ENCODE measurements around the gene GABRB3.

GABRB3 gene

GRCh38 chr15:26565542-26565941 lies 207.3 kb downstream of the GABRB3 start:
- Histone ChIP-seq H3K27me3 (ENCODE audit: insufficient read depth, low read length, poor library complexity, severe bottlenecking) (no peaks in the 10 kb centered on the region), H3K79me2 (ENCODE audit: insufficient read depth, low read length) (no peaks in the 10 kb centered on the region), H3K36me3 (ENCODE audit: insufficient read depth, low read length) (no peaks in the 10 kb centered on the region), H3K4me1 (ENCODE audit: insufficient read depth, low read length, poor library complexity, severe bottlenecking) (no peaks in the 10 kb centered on the region), H3K9ac (ENCODE audit: low read depth, low read length, poor library complexity, severe bottlenecking) (no peak overlapping the region), H3K9me3 (ENCODE audit: insufficient read depth, low read depth, low read length) (peaks cover 11% of the 10 kb centered on the region; the same call in 1 of the 2 replicates), H3F3A (ENCODE audit: low read depth) (no peaks in the 10 kb centered on the region), H4K20me1 (ENCODE audit: insufficient read depth, low read length, poor library complexity, severe bottlenecking) (no peaks in the 10 kb centered on the region), H2AFZ (ENCODE audit: low read length) (no peak overlapping the region), H3K4me2 (ENCODE audit: low read depth, low read length, poor library complexity, severe bottlenecking) (no peak overlapping the region), H3K9me2 (replicated peaks; ENCODE audit: low read depth, low read length) (no peaks in the 10 kb centered on the region), H3K4me3 (ENCODE audit: low read length, poor library complexity, severe bottlenecking) (no peak overlapping the region)
- TF ChIP-seq, protein P1, sequence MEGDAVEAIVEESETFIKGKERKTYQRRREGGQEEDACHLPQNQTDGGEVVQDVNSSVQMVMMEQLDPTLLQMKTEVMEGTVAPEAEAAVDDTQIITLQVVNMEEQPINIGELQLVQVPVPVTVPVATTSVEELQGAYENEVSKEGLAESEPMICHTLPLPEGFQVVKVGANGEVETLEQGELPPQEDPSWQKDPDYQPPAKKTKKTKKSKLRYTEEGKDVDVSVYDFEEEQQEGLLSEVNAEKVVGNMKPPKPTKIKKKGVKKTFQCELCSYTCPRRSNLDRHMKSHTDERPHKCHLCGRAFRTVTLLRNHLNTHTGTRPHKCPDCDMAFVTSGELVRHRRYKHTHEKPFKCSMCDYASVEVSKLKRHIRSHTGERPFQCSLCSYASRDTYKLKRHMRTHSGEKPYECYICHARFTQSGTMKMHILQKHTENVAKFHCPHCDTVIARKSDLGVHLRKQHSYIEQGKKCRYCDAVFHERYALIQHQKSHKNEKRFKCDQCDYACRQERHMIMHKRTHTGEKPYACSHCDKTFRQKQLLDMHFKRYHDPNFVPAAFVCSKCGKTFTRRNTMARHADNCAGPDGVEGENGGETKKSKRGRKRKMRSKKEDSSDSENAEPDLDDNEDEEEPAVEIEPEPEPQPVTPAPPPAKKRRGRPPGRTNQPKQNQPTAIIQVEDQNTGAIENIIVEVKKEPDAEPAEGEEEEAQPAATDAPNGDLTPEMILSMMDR (conservative IDR thresholded peaks at IDR 0.05; ENCODE audit: low read length), result no peak
- no peak for TF ChIP-seq EZH2phosphoT487 (IDR thresholded peaks at IDR 0.05; ENCODE audit: borderline replicate concordance)

GRCh38 chr15:26564361-26564760 lies 208.5 kb downstream of the GABRB3 start:
- no peaks in the 10 kb centered on the region for H3K36me3 ChIP-seq (ENCODE audit: insufficient read depth, low read length)
- H3K4me1 ChIP-seq (ENCODE audit: insufficient read depth, low read length, poor library complexity, severe bottlenecking), result no peaks in the 10 kb centered on the region
- no peak for TF ChIP-seq EZH2phosphoT487 (IDR thresholded peaks at IDR 0.05; ENCODE audit: borderline replicate concordance)
- TF ChIP-seq, protein P1 (conservative IDR thresholded peaks at IDR 0.05; ENCODE audit: low read length), result no peak
- H3K9me3 ChIP-seq (ENCODE audit: insufficient read depth, low read depth, low read length), result peaks cover 12% of the 10 kb centered on the region; the same call in 1 of the 2 replicates
- no peaks in the 10 kb centered on the region for H4K20me1 ChIP-seq (ENCODE audit: insufficient read depth, low read length, poor library complexity, severe bottlenecking)
- no peak overlapping the region for H3K4me2 ChIP-seq (ENCODE audit: low read depth, low read length, poor library complexity, severe bottlenecking)
- no peaks in the 10 kb centered on the region for H3K27me3 ChIP-seq (ENCODE audit: insufficient read depth, low read length, poor library complexity, severe bottlenecking)
- H3K79me2 ChIP-seq (ENCODE audit: insufficient read depth, low read length), result no peaks in the 10 kb centered on the region
- no peak overlapping the region for H3K4me3 ChIP-seq (ENCODE audit: low read length, poor library complexity, severe bottlenecking)
- H3K9ac ChIP-seq (ENCODE audit: low read depth, low read length, poor library complexity, severe bottlenecking), result no peak overlapping the region
- H3F3A ChIP-seq (ENCODE audit: low read depth), result no peaks in the 10 kb centered on the region
- no peak overlapping the region for H2AFZ ChIP-seq (ENCODE audit: low read length)
- no peaks in the 10 kb centered on the region for H3K9me2 ChIP-seq (replicated peaks; ENCODE audit: low read depth, low read length)

- no peaks in the 10 kb centered on the region for H3K79me2 ChIP-seq (ENCODE audit: insufficient read depth, low read length)
- no peak overlapping the region for H3K4me3 ChIP-seq (ENCODE audit: low read length, poor library complexity, severe bottlenecking)
- H4K20me1 ChIP-seq (ENCODE audit: insufficient read depth, low read length, poor library complexity, severe bottlenecking), result no peaks in the 10 kb centered on the region
- no peak overlapping the region for H3K4me2 ChIP-seq (ENCODE audit: low read depth, low read length, poor library complexity, severe bottlenecking)
- no peaks in the 10 kb centered on the region for H3K36me3 ChIP-seq (ENCODE audit: insufficient read depth, low read length)
- no peak overlapping the region for H2AFZ ChIP-seq (ENCODE audit: low read length)
- H3K4me1 ChIP-seq (ENCODE audit: insufficient read depth, low read length, poor library complexity, severe bottlenecking), result no peaks in the 10 kb centered on the region
- no peaks in the 10 kb centered on the region for H3K27me3 ChIP-seq (ENCODE audit: insufficient read depth, low read length, poor library complexity, severe bottlenecking)
- TF ChIP-seq, protein P1 (conservative IDR thresholded peaks at IDR 0.05; ENCODE audit: low read length), result no peak
- TF ChIP-seq EZH2phosphoT487 (IDR thresholded peaks at IDR 0.05; ENCODE audit: borderline replicate concordance), result no peak
- no peaks in the 10 kb centered on the region for H3F3A ChIP-seq (ENCODE audit: low read depth)
- no peak overlapping the region for H3K9ac ChIP-seq (ENCODE audit: low read depth, low read length, poor library complexity, severe bottlenecking)
- H3K9me3 ChIP-seq (ENCODE audit: insufficient read depth, low read depth, low read length), result peaks cover 9% of the 10 kb centered on the region; the same call in 1 of the 2 replicates
- H3K9me2 ChIP-seq (replicated peaks; ENCODE audit: low read depth, low read length), result no peaks in the 10 kb centered on the region
Observed at GRCh38 chr15:26562336-26562735, 210.5 kb downstream of the GABRB3 start.
